Measurements from ENCODE around the gene SEPTIN3. TPM values are rescaled to one million over a fixed set of nuclear protein-coding genes. Genes with fewer than 3 reads are reported as not detected.

The SEPTIN3 gene
- polyA plus RNA-seq, 1 donor from 2014 or later: 167 TPM

DNA sequence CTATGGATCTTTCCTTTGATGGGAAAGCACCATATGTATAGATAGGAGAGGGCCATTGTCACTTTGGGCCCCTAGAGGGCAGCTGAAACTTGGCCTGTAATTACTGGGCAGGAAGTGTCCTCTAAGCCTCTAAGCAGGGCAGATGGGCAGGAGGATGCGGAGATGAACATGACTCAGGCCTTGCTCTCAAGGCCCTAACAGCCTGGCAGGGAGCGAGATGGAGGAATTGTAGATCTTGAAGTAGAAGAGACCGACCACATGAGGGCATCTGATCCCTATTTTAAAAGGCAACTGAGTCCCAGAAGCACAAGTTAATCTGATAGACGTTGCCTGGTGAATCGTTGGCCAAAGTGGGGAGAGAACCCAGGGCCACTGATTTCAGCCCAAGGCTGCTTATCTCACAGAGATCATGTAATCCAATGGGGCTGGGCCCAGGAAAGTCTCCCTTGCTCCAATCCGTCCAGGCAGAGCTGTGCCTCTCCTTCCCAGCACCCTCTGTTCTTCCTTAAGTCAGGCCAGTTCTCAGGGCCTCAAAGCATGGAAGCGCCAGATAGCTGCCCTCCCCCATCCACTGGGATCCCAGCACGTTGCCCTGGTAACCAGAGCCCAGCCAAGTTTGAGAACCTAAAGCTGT, 2.5 kb upstream of the SEPTIN3 start:
- H3K9me2 ChIP-seq (ENCODE audit: insufficient read depth, low read length): no peaks in the 10 kb centered on the region
- H3K79me2 ChIP-seq (replicated peaks; ENCODE audit: insufficient read depth, low read length): no peaks in the 10 kb centered on the region
- H3K9me3 ChIP-seq (ENCODE audit: low read length): no peaks in the 10 kb centered on the region
- H3K36me3 ChIP-seq (ENCODE audit: insufficient read depth, low read length): no peaks in the 10 kb centered on the region
- no peak overlapping the region for H3K9ac ChIP-seq (ENCODE audit: low read length)
- no peaks in the 10 kb centered on the region for H3K27me3 ChIP-seq (ENCODE audit: insufficient read depth, low read depth, low read length)
- TF ChIP-seq EP300 (conservative IDR thresholded peaks at IDR 0.05; ENCODE audit: poor library complexity, severe bottlenecking): no peak
- TF ChIP-seq SMC3 (conservative IDR thresholded peaks at IDR 0.05; ENCODE audit: poor library complexity): peak; percentile 74
- TF ChIP-seq RAD21 (conservative IDR thresholded peaks at IDR 0.05): peak; percentile 73
- TF ChIP-seq, protein P1, sequence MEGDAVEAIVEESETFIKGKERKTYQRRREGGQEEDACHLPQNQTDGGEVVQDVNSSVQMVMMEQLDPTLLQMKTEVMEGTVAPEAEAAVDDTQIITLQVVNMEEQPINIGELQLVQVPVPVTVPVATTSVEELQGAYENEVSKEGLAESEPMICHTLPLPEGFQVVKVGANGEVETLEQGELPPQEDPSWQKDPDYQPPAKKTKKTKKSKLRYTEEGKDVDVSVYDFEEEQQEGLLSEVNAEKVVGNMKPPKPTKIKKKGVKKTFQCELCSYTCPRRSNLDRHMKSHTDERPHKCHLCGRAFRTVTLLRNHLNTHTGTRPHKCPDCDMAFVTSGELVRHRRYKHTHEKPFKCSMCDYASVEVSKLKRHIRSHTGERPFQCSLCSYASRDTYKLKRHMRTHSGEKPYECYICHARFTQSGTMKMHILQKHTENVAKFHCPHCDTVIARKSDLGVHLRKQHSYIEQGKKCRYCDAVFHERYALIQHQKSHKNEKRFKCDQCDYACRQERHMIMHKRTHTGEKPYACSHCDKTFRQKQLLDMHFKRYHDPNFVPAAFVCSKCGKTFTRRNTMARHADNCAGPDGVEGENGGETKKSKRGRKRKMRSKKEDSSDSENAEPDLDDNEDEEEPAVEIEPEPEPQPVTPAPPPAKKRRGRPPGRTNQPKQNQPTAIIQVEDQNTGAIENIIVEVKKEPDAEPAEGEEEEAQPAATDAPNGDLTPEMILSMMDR (IDR thresholded peaks at IDR 0.05; ENCODE audit: poor library complexity, severe bottlenecking): peak; percentile 67
- H3K27ac ChIP-seq (ENCODE audit: low read length): no peak overlapping the region
- no peak overlapping the region for H3K4me3 ChIP-seq (ENCODE audit: low read length)
- H2AFZ ChIP-seq (ENCODE audit: low read depth, low read length): no peak overlapping the region
- H3F3A ChIP-seq (ENCODE audit: insufficient read depth, low read length, poor library complexity, severe bottlenecking): no peaks in the 10 kb centered on the region
- H4K20me1 ChIP-seq (ENCODE audit: insufficient read depth): no peaks in the 10 kb centered on the region
- H3K4me2 ChIP-seq (ENCODE audit: low read length): no peak overlapping the region

DNA sequence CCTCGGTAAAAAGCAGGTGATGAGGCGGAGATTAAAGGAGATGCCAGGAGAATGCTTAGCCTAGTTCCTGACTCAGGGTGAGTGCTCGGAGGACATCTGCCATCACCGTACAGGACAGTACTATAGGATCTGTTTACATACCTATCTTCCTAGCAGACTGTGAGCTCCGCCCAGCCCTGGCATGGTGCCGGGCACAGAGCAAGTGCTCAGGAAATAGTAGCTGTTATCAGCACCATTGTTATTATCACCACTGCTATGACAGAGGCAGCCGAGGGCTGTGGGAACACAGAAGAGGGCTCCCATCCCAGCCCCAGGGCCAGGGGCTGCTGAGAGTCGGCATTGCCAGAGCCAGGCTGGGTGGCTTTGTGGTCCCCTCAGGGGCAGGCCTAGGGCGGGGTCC, 642 bp upstream of the SEPTIN3 start:
- no peak overlapping the region for H3K27ac ChIP-seq (ENCODE audit: low read length)

More for the DNA sequence above, 642 bp upstream of the SEPTIN3 start:
- Histone ChIP-seq H3K9ac (ENCODE audit: low read length) (no peak overlapping the region), H3K4me3 (ENCODE audit: low read length) (no peak overlapping the region), H3K27me3 (ENCODE audit: insufficient read depth, low read depth, low read length) (no peaks in the 10 kb centered on the region), H4K20me1 (ENCODE audit: insufficient read depth) (no peaks in the 10 kb centered on the region), H3K79me2 (replicated peaks; ENCODE audit: insufficient read depth, low read length) (no peaks in the 10 kb centered on the region), H2AFZ (ENCODE audit: low read depth, low read length) (no peak overlapping the region), H3K4me2 (ENCODE audit: low read length) (no peak overlapping the region), H3K36me3 (ENCODE audit: insufficient read depth, low read length) (no peaks in the 10 kb centered on the region), H3K9me3 (ENCODE audit: low read length) (no peaks in the 10 kb centered on the region), H3K9me2 (ENCODE audit: insufficient read depth, low read length) (no peaks in the 10 kb centered on the region), H3F3A (ENCODE audit: insufficient read depth, low read length, poor library complexity, severe bottlenecking) (no peaks in the 10 kb centered on the region)
- TF ChIP-seq EP300 (conservative IDR thresholded peaks at IDR 0.05; ENCODE audit: poor library complexity, severe bottlenecking) (no peak), POLR2AphosphoS5 (IDR thresholded peaks at IDR 0.05) (no peak), RAD21 (conservative IDR thresholded peaks at IDR 0.05) (no peak), MXI1 (conservative IDR thresholded peaks at IDR 0.05; ENCODE audit: poor library complexity, severe bottlenecking) (no peak), EZH2 (IDR thresholded peaks at IDR 0.05; ENCODE audit: borderline replicate concordance, insufficient read depth, low read length, poor library complexity, severe bottlenecking) (no peak), SMC3 (conservative IDR thresholded peaks at IDR 0.05; ENCODE audit: poor library complexity) (no peak), TAF1 (IDR thresholded peaks at IDR 0.05; ENCODE audit: low read depth) (no peak)
- TF ChIP-seq, protein P2, sequence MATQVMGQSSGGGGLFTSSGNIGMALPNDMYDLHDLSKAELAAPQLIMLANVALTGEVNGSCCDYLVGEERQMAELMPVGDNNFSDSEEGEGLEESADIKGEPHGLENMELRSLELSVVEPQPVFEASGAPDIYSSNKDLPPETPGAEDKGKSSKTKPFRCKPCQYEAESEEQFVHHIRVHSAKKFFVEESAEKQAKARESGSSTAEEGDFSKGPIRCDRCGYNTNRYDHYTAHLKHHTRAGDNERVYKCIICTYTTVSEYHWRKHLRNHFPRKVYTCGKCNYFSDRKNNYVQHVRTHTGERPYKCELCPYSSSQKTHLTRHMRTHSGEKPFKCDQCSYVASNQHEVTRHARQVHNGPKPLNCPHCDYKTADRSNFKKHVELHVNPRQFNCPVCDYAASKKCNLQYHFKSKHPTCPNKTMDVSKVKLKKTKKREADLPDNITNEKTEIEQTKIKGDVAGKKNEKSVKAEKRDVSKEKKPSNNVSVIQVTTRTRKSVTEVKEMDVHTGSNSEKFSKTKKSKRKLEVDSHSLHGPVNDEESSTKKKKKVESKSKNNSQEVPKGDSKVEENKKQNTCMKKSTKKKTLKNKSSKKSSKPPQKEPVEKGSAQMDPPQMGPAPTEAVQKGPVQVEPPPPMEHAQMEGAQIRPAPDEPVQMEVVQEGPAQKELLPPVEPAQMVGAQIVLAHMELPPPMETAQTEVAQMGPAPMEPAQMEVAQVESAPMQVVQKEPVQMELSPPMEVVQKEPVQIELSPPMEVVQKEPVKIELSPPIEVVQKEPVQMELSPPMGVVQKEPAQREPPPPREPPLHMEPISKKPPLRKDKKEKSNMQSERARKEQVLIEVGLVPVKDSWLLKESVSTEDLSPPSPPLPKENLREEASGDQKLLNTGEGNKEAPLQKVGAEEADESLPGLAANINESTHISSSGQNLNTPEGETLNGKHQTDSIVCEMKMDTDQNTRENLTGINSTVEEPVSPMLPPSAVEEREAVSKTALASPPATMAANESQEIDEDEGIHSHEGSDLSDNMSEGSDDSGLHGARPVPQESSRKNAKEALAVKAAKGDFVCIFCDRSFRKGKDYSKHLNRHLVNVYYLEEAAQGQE (IDR thresholded peaks at IDR 0.05; ENCODE audit: borderline replicate concordance): no peak
- TF ChIP-seq, protein P1 (IDR thresholded peaks at IDR 0.05; ENCODE audit: poor library complexity, severe bottlenecking): no peak
